Activated gamma-delta T cell treated with Interleukin-2 at 50 U/mL for 16 hours (primary cell): ENCODE data around the gene RHEX.

ENCODE experiments used
- DNase-seq: peaks from one replicate; pipeline ENCODE4 v3.0.0-alpha.2; 2020

The RHEX gene

GRCh38 chr1:206098242-206098919 lies 45.4 kb downstream of the RHEX start:
- DNase-seq, result no peak

- no peak for DNase-seq
Observed at GRCh38 chr1:206100226-206100815, 47.3 kb downstream of the RHEX start.

- DNase-seq, result no peak
Observed at GRCh38 chr1:206101351-206102045, 48.5 kb downstream of the RHEX start.

GRCh38 chr1:206102292-206102936 lies 49.4 kb downstream of the RHEX start:
- no peak for DNase-seq

DNA sequence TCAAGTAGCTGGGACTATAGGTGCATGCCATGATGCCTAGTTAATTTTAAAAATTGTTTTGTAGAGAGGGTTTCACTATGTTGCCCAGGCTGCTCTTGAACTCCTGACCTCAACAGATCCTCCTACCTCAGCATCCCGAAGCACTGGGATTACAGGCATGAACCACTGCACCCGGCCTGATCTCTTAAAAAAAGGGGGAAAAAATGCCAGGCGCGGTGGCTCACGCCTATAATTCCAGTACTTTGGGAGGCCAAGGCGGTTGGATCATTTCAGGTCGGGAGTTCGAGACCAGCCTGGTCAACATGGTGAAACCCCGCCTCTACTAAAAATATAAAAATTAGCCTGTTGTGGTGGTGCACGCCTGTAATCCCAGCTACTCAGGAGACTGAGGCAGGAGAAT lies 51.0 kb downstream of the RHEX start:
- DNase-seq, result no peak

DNA sequence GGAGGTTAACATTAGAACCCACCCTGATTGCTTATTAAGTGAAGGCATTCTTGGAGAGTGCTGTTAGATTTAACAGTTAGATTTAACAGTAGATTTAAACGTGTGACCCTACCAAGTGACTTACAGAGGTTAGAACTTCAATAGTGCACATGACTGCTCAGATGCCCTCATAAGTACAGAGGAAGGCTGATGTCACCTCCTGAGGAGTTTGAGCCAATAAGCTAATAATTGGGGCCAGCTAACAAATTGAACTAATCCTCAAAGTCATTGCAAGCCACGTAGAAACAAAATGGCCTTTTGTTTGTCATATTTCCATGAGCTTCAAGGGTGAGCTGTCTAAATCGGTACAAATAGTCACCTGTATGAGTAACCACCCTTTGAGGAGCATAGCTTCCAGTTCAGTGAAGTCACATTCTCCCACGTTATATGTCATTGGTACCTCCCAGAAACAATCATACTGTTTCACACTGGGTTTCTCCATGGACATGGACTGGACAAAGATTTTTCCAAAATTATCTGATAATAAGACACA lies 52.6 kb downstream of the RHEX start:
- no peak for DNase-seq

GRCh38 chr1:206106328-206107167 lies 53.6 kb downstream of the RHEX start:
- DNase-seq, result peak; percentile 73

DNA sequence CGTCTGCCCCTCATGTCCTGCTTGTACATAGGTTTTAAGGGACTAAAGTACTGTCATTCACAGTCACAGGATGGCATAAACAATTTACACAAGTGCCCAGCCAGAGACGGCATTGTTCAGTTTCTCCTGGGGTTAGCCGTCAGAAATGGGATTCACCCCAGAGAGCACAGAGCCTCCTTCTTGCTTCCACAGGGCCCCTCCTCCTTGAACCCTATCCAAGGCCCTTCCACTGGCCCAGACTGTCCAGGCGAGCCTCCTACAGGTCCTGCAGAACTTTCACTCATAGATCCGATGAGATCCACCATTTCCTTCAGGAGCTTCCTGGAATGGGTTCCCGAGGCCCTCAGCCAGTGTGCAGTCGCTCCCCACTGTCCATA lies 54.2 kb downstream of the RHEX start:
- no peak for DNase-seq

GRCh38 chr1:206108635-206109034 lies 55.7 kb downstream of the RHEX start:
- no peak for DNase-seq

DNA sequence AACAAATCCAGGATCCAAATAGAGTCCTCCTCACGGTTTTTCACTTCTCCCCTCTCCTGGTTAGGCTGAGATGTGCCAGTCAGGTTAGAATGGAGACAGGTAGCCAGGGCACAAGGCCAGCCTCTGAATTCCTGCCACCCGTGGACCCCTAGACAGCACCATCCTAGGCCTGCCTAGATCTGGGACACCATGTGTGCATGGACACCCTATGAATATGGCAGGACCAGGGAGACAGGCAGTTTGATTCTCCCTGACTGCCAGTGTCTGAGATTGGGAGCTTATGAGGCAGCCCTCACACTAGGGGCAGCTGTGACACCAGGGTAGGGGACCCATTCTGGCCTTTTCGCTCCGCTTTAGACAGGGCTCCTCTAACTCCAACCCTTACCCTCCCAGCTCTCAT lies 56.7 kb downstream of the RHEX start:
- no peak for DNase-seq

DNA sequence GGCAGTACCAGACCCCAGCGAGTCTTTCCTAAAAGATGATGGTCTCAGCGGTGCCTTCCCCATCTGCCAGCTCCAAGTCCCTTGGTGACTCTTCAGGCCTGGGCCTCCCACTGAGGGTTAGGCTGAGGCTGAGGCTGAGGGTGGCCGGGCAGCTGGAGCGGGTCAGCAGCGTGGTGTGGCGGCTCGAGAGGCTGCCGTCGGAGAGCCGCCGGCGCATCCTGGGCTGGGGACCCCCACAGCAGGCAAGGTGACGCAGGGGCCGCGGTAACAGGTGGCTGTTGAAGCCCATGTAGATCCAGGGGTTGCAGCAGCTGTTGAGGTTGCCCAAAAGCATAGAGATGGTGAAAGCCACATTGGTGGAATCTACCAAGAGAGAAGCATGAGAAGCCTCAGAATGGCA lies 57.2 kb downstream of the RHEX start:
- DNase-seq, result no peak

DNA sequence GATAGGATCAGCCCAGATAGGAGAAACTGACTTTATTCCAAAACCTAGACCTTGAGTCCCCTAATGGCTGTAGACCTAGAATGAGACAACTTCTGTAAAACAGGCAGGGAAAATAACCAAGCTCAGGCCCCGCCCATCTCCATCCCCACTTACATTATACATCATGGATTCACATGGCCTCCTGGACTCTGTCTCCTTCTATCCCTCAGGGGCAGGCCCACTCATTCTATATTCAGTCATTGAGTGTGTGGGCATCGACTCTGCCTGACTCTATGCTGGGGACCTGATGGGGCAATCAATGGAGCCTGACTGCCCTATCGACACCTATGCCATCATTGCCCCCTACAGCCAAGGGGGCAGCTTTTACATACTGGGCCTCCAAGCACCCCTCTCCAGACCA lies 57.8 kb downstream of the RHEX start:
- no peak for DNase-seq

- no peak for DNase-seq
Observed at GRCh38 chr1:206111271-206111927, 58.4 kb downstream of the RHEX start.

DNA sequence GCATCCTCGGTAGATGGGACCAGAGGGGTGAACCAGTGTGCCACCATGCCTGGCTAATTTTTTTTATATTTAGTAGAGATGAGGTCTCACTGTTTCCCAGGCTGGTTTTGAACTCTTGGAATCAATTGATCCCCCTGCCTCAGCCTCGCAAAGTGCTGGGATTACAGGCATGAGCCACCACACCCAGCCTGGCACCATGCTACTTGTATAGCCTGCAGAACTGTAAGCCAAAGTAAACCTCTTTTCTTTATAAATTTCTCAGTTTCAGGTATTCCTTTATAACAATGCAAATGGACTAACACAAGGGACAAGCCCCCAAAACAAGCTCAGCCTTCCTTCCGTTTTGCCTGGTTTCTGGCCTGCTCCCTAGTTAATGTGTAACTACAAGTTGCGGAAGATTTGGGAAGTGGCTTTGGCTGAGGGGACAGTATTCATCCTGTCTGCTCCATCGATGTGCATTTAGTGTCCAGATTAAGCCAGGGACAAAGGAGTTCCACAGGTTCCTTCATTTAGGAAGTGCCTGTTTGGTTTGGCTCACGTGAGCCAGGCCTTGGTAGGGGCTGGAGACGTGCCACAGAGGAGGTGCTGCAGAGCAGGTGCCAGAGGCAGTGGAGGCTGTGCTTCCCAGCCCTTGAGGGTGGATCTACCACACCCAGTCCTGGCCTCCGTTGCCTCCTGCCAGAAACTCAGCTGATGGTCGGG lies 59.8 kb downstream of the RHEX start:
- DNase-seq, result no peak

DNA sequence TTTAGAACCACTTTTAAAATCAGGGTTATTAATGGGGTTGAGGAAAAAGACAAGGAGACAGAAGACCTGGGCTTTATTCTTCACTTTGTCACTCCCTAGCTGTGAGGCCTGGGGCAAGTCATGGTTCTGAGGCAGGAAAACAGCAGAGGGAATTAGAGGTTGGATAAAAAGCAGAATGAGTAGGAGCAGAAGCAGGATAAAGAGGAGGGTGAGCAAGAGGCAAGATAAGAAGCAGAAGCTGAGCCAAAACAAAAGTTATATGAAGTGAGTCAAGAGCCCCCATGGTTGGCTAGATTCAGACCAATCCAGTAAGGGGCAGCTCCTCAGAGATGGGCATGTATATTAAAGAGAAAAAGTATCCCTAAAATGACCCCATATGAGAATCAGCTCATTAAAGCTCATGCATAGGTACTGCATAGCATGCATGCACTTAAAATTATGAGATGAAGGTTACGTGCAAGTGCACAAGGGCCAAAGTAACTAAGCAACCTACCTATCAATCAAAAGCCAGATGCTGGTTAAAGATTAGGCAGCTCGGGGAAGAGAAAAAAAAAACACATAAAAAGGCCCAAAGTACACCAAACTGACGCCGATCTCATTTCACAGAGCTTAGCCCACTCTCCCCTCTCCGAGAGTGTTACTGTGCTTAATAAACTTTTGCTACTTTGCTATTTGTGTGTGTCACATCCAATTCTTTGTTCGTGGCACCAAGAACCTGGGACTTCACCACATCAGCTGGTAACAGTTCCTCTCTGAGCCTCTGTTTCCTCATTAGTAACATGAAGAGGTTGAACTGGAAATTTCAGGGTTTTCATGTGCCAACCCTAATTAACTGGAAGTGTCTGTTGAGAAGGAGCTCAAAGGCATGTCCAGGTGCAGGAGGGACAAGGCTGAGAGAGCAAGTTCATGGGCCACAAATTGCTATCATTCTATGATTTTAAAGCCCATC lies 62.0 kb downstream of the RHEX start:
- no peak for DNase-seq

GRCh38 chr1:206115791-206116190 lies 62.8 kb downstream of the RHEX start:
- no peak for DNase-seq

DNA sequence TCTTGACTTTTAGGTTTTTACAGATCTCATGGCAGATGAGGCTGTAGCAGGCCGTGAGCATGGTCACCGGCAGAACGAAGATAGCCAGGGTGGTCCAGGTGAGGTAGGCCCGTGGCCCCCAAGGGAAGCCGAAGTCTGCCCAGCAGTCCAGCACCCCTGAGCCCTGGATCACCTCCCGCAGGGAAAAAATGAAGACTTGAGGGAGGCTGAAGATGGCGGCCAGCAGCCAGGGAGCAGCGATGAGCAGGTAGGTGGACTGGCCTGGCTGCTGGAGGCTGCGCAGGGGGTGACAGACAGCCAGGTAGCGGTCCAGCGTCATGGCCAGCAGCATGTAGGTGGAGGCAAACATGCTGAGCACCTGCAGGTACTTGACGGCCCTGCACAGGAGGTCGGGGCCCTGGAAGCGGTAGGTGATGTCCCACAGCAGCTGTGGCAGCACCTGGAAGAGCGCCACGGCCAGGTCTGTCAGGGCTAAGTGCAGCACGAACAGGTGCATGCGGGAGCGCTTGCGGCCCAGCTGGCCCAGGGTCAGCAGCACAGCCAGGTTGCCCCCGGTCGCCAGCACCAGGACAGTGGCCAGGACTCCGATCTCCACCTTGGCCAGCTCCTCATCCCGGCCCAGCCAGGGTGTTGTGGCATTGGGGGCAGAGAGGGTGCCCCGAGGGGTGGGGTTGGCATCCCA lies 63.4 kb downstream of the RHEX start:
- DNase-seq, result no peak

DNA sequence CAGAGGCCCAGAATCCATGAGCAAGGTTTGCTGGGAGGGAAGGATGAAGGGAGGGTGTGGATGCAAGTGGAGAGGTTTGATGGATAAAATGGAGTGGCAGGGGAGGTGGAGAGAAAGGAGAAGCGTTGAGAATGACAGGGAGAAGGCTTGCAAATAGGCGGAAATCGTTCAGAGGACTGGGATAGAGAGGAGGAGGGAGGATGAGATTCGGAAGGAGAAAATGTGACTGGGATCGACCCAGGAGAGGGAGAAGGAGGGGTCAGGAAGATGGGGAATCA lies 63.8 kb downstream of the RHEX start:
- no peak for DNase-seq

- no peak for DNase-seq
Observed at GRCh38 chr1:206117151-206117948, 64.4 kb downstream of the RHEX start, which contains the start of gene AVPR1B. Gene AVPR1B (minus strand): TSS chr1:206117388. CDS start chr1:206116890, 498 bp downstream.
